B cell (primary cell): ENCODE results near the gene HUS1B. TPM values are rescaled to one million over a fixed set of nuclear protein-coding genes. Genes with fewer than 3 reads are reported as not detected.
A peak's percentile ranks its signal among the peaks of the same experiment; 100 is the strongest.

ENCODE experiments used
- ATAC-seq: fragments of 200-7000 bp; cut with Tn5 transposase; one replicate; pipeline ENCODE4 v1.10.0; 2021; ENCODE audit warnings: low read depth, mild to moderate bottlenecking, moderate number of reproducible peaks, moderate library complexity
- CTCF ChIA-PET: fragments of 350-600 bp; sonication (Branson Sonifier 250); formaldehyde crosslinking; loops from one replicate; lab custom pipeline; 2021; ENCODE audit warnings: antibody characterized with exemption, inconsistent platforms; lab: Charles Lee
- POLR2A ChIA-PET: fragments of 350-600 bp; sonication (Branson Sonifier 250); formaldehyde crosslinking; loops from one replicate; lab custom pipeline; 2021; ENCODE audit warnings: antibody characterized with exemption; lab: Charles Lee
- DNase-seq: peaks from one replicate; pipeline ENCODE4 v3.0.0; 2013
- H2AFZ ChIP-seq: 2 replicates; pipeline ENCODE4 v1.6.1; 2012; ENCODE audit warnings: mild to moderate bottlenecking, low read depth, low read length; ENCODE audit not compliant: insufficient read depth, poor library complexity, severe bottlenecking
- H3K27ac ChIP-seq, 2 donors: 1 replicate in 1 of 2; 2 replicates in 1 of 2; pipeline ENCODE4 v1.5.1; 2012 to 2013; ENCODE audit warnings: low read length in 2 of 2, mild to moderate bottlenecking in 2 of 2, moderate library complexity in 1 of 2
- H3K27me3 ChIP-seq, 4 experiments: fragments of 200-600 bp in 1 of 4; sonication (generic) in 1 of 4; replicated peaks in 1 of 4; 1 replicate in 2 of 4; 2 replicates in 2 of 4; pipeline versions ENCODE4 v1.6.1 to v1.7.0; 2013 to 2016; ENCODE audit warnings: low read length in 3 of 4, mild to moderate bottlenecking in 2 of 4, mixed read lengths in 1 of 4, moderate library complexity in 1 of 4; ENCODE audit not compliant: insufficient read depth in 4 of 4, control insufficient read depth in 3 of 4; ENCODE audit errors: control extremely low read depth in 1 of 4
- H3K36me3 ChIP-seq, 2 experiments: replicated peaks in 1 of 2; 1 replicate in 1 of 2; 2 replicates in 1 of 2; pipeline versions ENCODE4 v1.6.1 to v1.7.1; 2013; ENCODE audit warnings: low read length in 1 of 2; ENCODE audit not compliant: insufficient read depth in 2 of 2, control insufficient read depth in 1 of 2; ENCODE audit errors: control extremely low read depth in 1 of 2, extremely low read depth in 1 of 2
- H3K4me1 ChIP-seq, 2 donors: fragments of 200-600 bp in 1 of 2; sonication (generic) in 1 of 2; 1 replicate in 1 of 2; 2 replicates in 1 of 2; pipeline versions ENCODE4 v1.5.1 to v1.6.1; 2013 to 2017; ENCODE audit warnings: low read length in 2 of 2; ENCODE audit not compliant: control insufficient read depth in 2 of 2, insufficient read depth in 2 of 2
- H3K4me2 ChIP-seq: replicated peaks from 2 replicates; pipeline ENCODE3; 2012; ENCODE audit warnings: mild to moderate bottlenecking, low read depth, low read length; ENCODE audit not compliant: poor library complexity, severe bottlenecking
- H3K4me3 ChIP-seq, 5 experiments: fragments of 200-600 bp in 1 of 5; sonication (generic) in 1 of 5; 1 replicate in 3 of 5; 2 replicates in 2 of 5; pipeline versions ENCODE4 v1.5.1 to v1.7.0; 2011 to 2016; ENCODE audit warnings: low read length in 4 of 5, mild to moderate bottlenecking in 4 of 5, low read depth in 2 of 5, control low read depth in 1 of 5, moderate library complexity in 1 of 5; ENCODE audit not compliant: insufficient read depth in 1 of 5; ENCODE audit errors: control extremely low read depth in 1 of 5, extremely low read depth in 1 of 5
- H3K79me2 ChIP-seq: fragments of 200-600 bp; sonication (generic); one replicate; pipeline ENCODE4 v1.6.0; 2016; ENCODE audit warnings: low read length; ENCODE audit not compliant: control insufficient read depth, insufficient read depth
- H3K9ac ChIP-seq: fragments of 200-600 bp; sonication (generic); 2 replicates; pipeline ENCODE4 v1.6.1; 2017; ENCODE audit warnings: mild to moderate bottlenecking, low read length, moderate library complexity
- H3K9me3 ChIP-seq, 3 donors: one replicate each; pipeline versions ENCODE4 v1.6.1 to v1.7.1; 2013; ENCODE audit warnings: low read length in 2 of 3; ENCODE audit not compliant: control insufficient read depth in 2 of 3, insufficient read depth in 1 of 3; ENCODE audit errors: control extremely low read depth in 1 of 3
- H4K20me1 ChIP-seq: 2 replicates; pipeline ENCODE4 v1.6.0; 2012; ENCODE audit warnings: mild to moderate bottlenecking, low read length; ENCODE audit not compliant: insufficient read depth, control insufficient read depth, poor library complexity, severe bottlenecking
- H3K27ac Mint-ChIP-seq: one replicate; pipeline ENCODE4 v1.8.0; 2021; ENCODE audit warnings: mixed read lengths
- H3K27me3 Mint-ChIP-seq: one replicate; pipeline ENCODE4 v1.8.0; 2021; ENCODE audit warnings: mixed read lengths
- H3K4me1 Mint-ChIP-seq: one replicate; pipeline ENCODE4 v1.8.0; 2021; ENCODE audit warnings: mixed read lengths
- H3K4me3 Mint-ChIP-seq: one replicate; pipeline ENCODE4 v1.8.0; 2021; ENCODE audit warnings: mixed read lengths
- H3K9me3 Mint-ChIP-seq: one replicate; pipeline ENCODE4 v1.8.0; 2022; ENCODE audit warnings: mixed read lengths; ENCODE audit not compliant: insufficient read depth
- EZH2 ChIP-seq: IDR thresholded peaks from 2 replicates; pipeline ENCODE4 v1.6.1; 2012; ENCODE audit warnings: borderline replicate concordance, low read depth, mild to moderate bottlenecking, moderate library complexity, low read length; ENCODE audit not compliant: insufficient read depth, poor library complexity, severe bottlenecking
- WGBS: methylation state at CpG from one replicate; pipeline ENCODE4 v1.1.5; 2013; ENCODE audit warnings: missing lambda C conversion rate; ENCODE audit not compliant: insufficient coverage; 5-methylcytosine and 5-hydroxymethylcytosine counted together
- intact Hi-C: fragments of 100-400 bp; cut with micrococcal nuclease; formaldehyde crosslinking; loops from one replicate; pipeline ENCODE4 v1.10.0; 2022
- polyA plus RNA-seq: library from polyadenylated mRNA; depleted of rRNA; stranded (reverse); fragments of >200 nt; gene quantifications from 2 replicates; pipeline ENCODE4 v1.2.3, GENCODE V29; 2012
- total RNA-seq, 2 donors: library from RNA; stranded (reverse); fragments of 120-200 nt in 1 of 2; gene quantifications; 1 replicate in 1 of 2; 2 replicates in 1 of 2; pipeline versions ENCODE4 v1.2.3 to v1.2.4, GENCODE V29; 2013 to 2022
- TF ChIP-seq, protein P1 (sequence below): fragments of 200-600 bp; IDR thresholded peaks from one replicate; pipeline ENCODE4 v1.8.0; 2022; ENCODE audit warnings: antibody characterized with exemption, mild to moderate bottlenecking

Gene HUS1B
- total and polyA plus RNA-seq, 2 donors (not counting 1 experiment from before 2014, with no cell fraction given): 2.9 to 4.4 TPM

DNA sequence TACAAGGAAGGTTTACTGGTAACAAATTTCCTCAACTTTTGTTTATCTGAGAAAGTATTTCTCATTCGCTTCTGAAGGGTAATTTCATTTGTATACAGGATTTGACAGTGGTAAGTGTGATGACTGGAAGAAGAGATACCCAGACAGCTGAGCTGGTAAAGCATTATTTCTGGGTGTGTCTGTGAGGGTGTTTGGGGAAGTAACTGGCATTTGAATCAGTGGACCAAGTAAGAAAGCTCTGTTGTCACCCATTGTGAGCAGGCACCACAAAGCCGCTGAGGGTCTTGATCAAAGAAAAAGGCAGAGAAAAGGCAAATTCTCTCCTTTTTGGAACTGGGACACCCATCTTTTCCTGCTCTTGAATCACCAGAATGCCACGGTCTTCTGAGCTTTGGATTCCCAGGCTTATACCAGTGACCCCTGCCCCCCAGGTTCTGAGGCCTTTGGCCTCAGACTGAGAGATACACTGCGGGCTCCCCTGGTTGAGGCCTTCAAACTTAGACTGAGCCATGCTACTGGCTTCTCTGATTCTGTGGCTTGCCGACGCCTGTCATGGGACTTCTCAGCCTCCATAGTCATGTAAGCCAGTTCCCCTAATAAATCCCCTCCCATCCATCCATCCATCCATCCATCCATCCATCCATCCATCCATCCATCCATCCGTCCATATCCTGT, 10.5 kb upstream of the HUS1B start:
- Histone ChIP-seq H3K79me2 (peaks cover 78% of the 10 kb centered on the region), H3K27ac (peak overlapping the region; percentile 53 to 84), H3K4me2 (peak overlapping the region; percentile 48), H2AFZ (peak overlapping the region; percentile 71), H3K4me3 (no peak overlapping the region), H4K20me1 (peaks cover 3% of the 10 kb centered on the region), H3K27me3 (no peaks in the 10 kb centered on the region), H3K9ac (peak overlapping the region; percentile 14), H3K9me3 (no peaks in the 10 kb centered on the region), H3K4me1 (peaks cover 8 to 37% of the 10 kb centered on the region in 2 donors), H3K36me3 (peaks cover 0 to 2% of the 10 kb centered on the region in 2 experiments)
- ChIA-PET CTCF (no interaction called here), POLR2A (no interaction called here)
- 50% methylated on average over 3 of the region's 7 CpGs for WGBS
- H3K27ac Mint-ChIP-seq: peak overlapping the region; percentile 71
- H3K9me3 Mint-ChIP-seq: peaks cover 5% of the 10 kb centered on the region
- no peak for TF ChIP-seq EZH2
- TF ChIP-seq, protein P1, sequence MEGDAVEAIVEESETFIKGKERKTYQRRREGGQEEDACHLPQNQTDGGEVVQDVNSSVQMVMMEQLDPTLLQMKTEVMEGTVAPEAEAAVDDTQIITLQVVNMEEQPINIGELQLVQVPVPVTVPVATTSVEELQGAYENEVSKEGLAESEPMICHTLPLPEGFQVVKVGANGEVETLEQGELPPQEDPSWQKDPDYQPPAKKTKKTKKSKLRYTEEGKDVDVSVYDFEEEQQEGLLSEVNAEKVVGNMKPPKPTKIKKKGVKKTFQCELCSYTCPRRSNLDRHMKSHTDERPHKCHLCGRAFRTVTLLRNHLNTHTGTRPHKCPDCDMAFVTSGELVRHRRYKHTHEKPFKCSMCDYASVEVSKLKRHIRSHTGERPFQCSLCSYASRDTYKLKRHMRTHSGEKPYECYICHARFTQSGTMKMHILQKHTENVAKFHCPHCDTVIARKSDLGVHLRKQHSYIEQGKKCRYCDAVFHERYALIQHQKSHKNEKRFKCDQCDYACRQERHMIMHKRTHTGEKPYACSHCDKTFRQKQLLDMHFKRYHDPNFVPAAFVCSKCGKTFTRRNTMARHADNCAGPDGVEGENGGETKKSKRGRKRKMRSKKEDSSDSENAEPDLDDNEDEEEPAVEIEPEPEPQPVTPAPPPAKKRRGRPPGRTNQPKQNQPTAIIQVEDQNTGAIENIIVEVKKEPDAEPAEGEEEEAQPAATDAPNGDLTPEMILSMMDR: no peak
- H3K4me3 Mint-ChIP-seq: peak overlapping the region; percentile 9
- H3K4me1 Mint-ChIP-seq: peaks cover 48% of the 10 kb centered on the region
- H3K27me3 Mint-ChIP-seq: no peaks in the 10 kb centered on the region
- intact Hi-C loops: no loop called here
- peak; percentile 89 for ATAC-seq
- DNase-seq: no peak
